ENCODE measurements around the gene XCL2. TPM values are rescaled to one million over a fixed set of nuclear protein-coding genes. Genes with fewer than 3 reads are reported as not detected.

The XCL2 gene
- total and polyA plus RNA-seq, 10 donors, result 2.9 to 17.2 (median 8.0) TPM

DNA sequence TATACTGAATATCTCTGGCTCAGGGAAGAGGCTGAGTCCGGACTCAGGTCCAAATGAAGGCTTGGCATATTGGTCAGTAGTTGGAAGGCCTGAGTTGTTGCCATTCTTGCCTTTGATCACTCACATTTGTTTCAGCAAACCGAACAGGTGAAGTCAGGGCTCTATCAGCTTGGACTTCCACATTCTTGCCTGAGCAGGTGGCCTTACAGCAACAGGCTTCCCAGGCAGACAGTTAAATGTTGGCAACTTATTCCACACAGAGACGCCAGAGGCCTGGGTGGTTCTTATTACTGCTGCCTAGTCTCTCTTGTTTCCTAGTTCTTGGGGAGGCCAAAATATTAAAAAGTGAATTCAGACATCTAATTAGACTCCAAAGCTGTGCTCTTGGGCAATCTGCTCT lies 36.6 kb downstream of the XCL2 start:
- intact Hi-C loops (cut with DNase I; ENCODE audit: low total_unique reads), result no loop called here
- no peak overlapping the region for H3K27ac ChIP-seq
- no peaks in the 10 kb centered on the region for H3K36me3 ChIP-seq
- H3K9me3 ChIP-seq, result no peaks in the 10 kb centered on the region
- DNase-seq, result no peak
- H3K4me1 ChIP-seq, result peaks cover 0 to 38% (median 5%) of the 10 kb centered on the region in 6 donors
- TF ChIP-seq POLR2AphosphoS5 (IDR thresholded peaks at IDR 0.05) (no peak), POLR2A (IDR thresholded peaks at IDR 0.05) (no peak)
- TF ChIP-seq, protein P1, sequence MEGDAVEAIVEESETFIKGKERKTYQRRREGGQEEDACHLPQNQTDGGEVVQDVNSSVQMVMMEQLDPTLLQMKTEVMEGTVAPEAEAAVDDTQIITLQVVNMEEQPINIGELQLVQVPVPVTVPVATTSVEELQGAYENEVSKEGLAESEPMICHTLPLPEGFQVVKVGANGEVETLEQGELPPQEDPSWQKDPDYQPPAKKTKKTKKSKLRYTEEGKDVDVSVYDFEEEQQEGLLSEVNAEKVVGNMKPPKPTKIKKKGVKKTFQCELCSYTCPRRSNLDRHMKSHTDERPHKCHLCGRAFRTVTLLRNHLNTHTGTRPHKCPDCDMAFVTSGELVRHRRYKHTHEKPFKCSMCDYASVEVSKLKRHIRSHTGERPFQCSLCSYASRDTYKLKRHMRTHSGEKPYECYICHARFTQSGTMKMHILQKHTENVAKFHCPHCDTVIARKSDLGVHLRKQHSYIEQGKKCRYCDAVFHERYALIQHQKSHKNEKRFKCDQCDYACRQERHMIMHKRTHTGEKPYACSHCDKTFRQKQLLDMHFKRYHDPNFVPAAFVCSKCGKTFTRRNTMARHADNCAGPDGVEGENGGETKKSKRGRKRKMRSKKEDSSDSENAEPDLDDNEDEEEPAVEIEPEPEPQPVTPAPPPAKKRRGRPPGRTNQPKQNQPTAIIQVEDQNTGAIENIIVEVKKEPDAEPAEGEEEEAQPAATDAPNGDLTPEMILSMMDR (IDR thresholded peaks at IDR 0.05 in 8 of 11, conservative IDR thresholded peaks at IDR 0.05 in 3 of 11), result no peak
- H3K27me3 ChIP-seq (replicated peaks in 1 of 7), result no peaks in the 10 kb centered on the region
- no peak overlapping the region for H3K4me3 ChIP-seq
- WGBS, 5 donors, result 84 to 92% (median 90%) methylated on average over 3 of the region's 3 CpGs

DNA sequence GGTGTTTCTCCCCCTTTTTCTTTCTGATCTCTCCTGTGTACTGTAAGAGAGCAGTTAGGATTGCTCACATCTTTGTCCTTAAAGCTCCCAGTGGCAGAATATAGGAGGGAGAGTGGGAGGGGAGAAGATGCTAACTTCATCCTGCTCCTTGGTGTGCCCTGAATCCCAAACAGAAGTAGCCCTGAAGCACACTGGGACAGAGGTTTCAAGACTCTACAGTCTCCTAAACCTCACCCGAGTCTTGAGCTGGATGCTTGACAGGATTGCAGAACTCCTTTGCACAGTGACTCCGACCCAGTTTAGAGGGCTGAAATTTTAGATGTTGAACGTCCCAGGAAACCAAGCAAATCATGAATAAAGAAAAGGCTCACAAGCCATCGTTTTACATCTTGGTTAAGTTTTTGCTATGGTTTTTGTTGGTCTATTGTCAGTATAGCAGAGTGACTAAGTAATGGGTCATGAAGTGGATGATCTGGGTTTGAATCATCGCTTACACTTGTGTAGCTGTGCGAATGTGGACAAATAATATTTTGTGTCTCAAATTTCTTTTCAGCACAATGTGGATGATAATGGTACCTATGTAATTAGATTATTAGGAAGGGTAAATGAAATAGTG lies 37.5 kb downstream of the XCL2 start:
- no peak overlapping the region for H3K4me3 ChIP-seq
- H3K36me3 ChIP-seq, result no peaks in the 10 kb centered on the region
- intact Hi-C loops (cut with DNase I; ENCODE audit: low total_unique reads), result no loop called here
- no peak for DNase-seq
- peaks cover 0 to 33% (median 5%) of the 10 kb centered on the region in 6 donors for H3K4me1 ChIP-seq
- no peaks in the 10 kb centered on the region for H3K27me3 ChIP-seq (replicated peaks in 1 of 7)
- no peak overlapping the region for H3K27ac ChIP-seq
- 87 to 95% (median 91%) methylated on average over 6 of the region's 6 CpGs for WGBS, 5 donors
- H3K9me3 ChIP-seq, result no peaks in the 10 kb centered on the region
- TF ChIP-seq, protein P1 (IDR thresholded peaks at IDR 0.05 in 8 of 11, conservative IDR thresholded peaks at IDR 0.05 in 3 of 11), result no peak
- TF ChIP-seq POLR2AphosphoS5 (IDR thresholded peaks at IDR 0.05) (no peak), POLR2A (IDR thresholded peaks at IDR 0.05) (no peak)

DNA sequence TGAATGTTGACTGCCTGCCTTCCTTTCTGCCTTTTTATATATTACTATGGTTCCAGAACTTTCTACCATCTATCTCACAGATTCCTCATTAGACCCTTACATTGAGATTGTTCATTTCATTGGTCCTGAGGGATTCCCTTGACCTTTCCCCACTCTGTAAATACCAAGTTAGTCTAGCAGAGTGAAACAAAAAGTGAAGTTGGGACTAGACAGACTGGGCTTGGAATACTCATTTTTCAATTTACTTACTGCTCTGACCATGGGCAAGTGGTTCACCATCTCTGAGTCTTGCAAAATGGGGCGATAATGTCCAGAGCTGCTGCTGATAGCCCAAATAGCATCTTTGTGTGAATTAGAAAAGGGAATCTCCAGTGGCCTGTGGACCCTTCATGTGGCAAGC lies 38.8 kb downstream of the XCL2 start:
- Histone ChIP-seq H3K27me3 (replicated peaks in 1 of 7) (no peaks in the 10 kb centered on the region), H3K4me1 (peaks cover 0 to 23% (median 5%) of the 10 kb centered on the region in 6 donors), H3K36me3 (no peaks in the 10 kb centered on the region), H3K9me3 (no peaks in the 10 kb centered on the region), H3K4me3 (no peak overlapping the region), H3K27ac (peak overlapping the region in 3 of 8 donors; percentile 50 to 80 (median 78))
- DNase-seq, result no peak
- 83 to 100% (median 90%) methylated on average over 1 of the region's 1 CpG for WGBS, 5 donors
- TF ChIP-seq POLR2A (IDR thresholded peaks at IDR 0.05), result no peak
- TF ChIP-seq, protein P1 (IDR thresholded peaks at IDR 0.05 in 8 of 11, conservative IDR thresholded peaks at IDR 0.05 in 3 of 11), result no peak
- no peak for TF ChIP-seq POLR2AphosphoS5 (IDR thresholded peaks at IDR 0.05)
- intact Hi-C loops (cut with DNase I; ENCODE audit: low total_unique reads), result no loop called here

DNA sequence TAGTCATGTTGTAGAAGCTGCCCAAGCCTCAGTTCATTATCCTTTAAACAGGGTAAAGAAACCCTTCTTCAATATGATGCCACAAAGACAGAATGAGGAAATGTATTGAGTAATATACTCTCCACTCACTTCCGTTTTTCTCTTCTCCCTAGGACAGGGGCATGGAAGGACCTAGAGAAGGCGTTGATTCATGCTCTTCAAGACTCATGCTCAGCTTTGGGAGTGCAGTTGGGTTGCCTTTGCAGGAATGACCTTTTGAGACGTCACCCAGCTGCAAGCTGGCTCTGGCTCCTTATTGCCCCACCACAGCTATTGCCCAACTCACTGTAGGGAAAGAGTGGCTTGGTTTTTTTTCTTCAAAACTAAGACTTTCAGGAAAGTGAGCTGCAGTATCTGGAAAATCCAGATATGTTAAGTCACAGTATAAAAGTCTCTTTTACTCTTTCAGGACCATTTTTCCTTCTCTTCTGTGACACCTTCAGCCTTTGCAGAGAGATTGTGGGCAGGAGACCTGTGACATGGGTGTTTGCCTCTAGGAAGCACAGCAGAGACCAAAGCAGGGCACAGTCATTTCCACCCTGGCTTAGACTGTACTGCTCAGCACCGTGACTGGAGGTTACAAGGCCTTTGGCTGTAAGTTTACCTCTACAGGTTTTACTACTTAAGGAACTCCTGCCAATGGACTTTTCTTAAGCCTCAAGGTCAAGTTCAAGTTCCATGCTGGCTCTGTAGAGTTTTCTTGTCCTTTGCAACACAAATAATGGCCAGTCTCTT lies 39.5 kb downstream of the XCL2 start:
- no peak for TF ChIP-seq POLR2AphosphoS5 (IDR thresholded peaks at IDR 0.05)
- no peak for DNase-seq
- peaks cover 0 to 19% (median 5%) of the 10 kb centered on the region in 6 donors for H3K4me1 ChIP-seq
- H3K27ac ChIP-seq, result peak overlapping the region in 5 of 8 donors; percentile 25 to 80 (median 50)
- no peak overlapping the region for H3K4me3 ChIP-seq
- intact Hi-C loops (cut with DNase I; ENCODE audit: low total_unique reads), result no loop called here
- WGBS, 5 donors, result 35 to 47% (median 42%) methylated on average over 4 of the region's 4 CpGs
- H3K9me3 ChIP-seq, result no peaks in the 10 kb centered on the region
- no peaks in the 10 kb centered on the region for H3K27me3 ChIP-seq (replicated peaks in 1 of 7)
- H3K36me3 ChIP-seq, result no peaks in the 10 kb centered on the region
